ENCODE data around the gene SORCS1.

The SORCS1 gene

DNA sequence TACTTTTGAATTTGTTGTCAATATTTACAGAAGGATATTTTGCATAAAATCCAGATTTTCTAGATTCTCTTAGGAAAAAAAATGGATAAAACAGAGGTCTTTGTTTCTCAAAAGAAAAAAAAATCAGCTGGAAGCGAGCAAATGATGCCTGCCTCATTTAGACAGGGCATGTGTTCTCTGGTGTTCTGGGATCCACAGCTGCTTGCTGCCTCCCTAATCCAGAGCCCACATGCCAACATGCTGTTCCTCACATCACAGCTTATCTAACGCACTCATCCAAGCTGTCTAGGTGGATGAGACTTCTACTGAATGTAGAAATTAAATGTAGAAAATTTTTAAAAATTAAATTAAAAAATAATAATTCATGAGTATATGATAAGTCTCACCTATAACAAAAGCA is 630.1 kb downstream of the SORCS1 start:
- no peak for DNase-seq (ENCODE audit: low spot score)

GRCh38 chr10:106528702-106529101 is 635.8 kb downstream of the SORCS1 start:
- no peak for DNase-seq (ENCODE audit: low spot score)

DNA sequence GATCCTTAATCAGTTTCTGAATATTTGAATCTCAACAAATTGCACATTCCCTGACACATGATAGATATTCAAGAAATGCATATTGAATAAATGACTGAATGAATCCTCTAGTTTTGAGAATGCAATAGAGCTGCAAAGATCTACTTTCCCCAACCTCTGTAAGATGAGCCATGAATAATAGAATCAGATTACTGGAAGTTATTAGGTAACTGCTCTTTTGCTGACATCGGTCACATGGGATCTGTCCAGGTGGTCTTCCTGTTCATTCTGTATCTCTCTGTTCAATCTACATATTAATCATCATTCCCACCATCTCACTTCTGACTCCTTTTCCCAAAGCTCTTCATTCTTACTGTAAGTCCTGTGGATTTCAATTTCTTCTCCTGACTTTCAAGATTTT is 638.7 kb downstream of the SORCS1 start:
- no peak for DNase-seq (ENCODE audit: low spot score)

Measured in AG20443 (cell line).